Measurements from ENCODE around the gene PADI4. TPM values are rescaled to one million over a fixed set of nuclear protein-coding genes. Genes with fewer than 3 reads are reported as not detected.

The PADI4 gene
- total RNA-seq, 1 donor from 2014 or later: not detected

GRCh38 chr1:17400725-17401341, 92.8 kb downstream of the PADI4 start:
- Mint-ChIP-seq H3K27ac (ENCODE audit: unreplicated experiment) (no peak overlapping the region), H3K36me3 (ENCODE audit: unreplicated experiment) (no peaks in the 10 kb centered on the region), H3K4me1 (ENCODE audit: low read depth, unreplicated experiment) (peaks cover 2% of the 10 kb centered on the region), H3K27me3 (ENCODE audit: unreplicated experiment) (no peaks in the 10 kb centered on the region), H3K9me3 (ENCODE audit: unreplicated experiment) (peaks cover 2% of the 10 kb centered on the region), H3K4me3 (ENCODE audit: unreplicated experiment) (no peak overlapping the region)
- DNase-seq: no peak
- TF ChIP-seq, protein P1, sequence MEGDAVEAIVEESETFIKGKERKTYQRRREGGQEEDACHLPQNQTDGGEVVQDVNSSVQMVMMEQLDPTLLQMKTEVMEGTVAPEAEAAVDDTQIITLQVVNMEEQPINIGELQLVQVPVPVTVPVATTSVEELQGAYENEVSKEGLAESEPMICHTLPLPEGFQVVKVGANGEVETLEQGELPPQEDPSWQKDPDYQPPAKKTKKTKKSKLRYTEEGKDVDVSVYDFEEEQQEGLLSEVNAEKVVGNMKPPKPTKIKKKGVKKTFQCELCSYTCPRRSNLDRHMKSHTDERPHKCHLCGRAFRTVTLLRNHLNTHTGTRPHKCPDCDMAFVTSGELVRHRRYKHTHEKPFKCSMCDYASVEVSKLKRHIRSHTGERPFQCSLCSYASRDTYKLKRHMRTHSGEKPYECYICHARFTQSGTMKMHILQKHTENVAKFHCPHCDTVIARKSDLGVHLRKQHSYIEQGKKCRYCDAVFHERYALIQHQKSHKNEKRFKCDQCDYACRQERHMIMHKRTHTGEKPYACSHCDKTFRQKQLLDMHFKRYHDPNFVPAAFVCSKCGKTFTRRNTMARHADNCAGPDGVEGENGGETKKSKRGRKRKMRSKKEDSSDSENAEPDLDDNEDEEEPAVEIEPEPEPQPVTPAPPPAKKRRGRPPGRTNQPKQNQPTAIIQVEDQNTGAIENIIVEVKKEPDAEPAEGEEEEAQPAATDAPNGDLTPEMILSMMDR (IDR thresholded peaks at IDR 0.05; ENCODE audit: partially characterized antibody, unreplicated experiment): no peak

DNA sequence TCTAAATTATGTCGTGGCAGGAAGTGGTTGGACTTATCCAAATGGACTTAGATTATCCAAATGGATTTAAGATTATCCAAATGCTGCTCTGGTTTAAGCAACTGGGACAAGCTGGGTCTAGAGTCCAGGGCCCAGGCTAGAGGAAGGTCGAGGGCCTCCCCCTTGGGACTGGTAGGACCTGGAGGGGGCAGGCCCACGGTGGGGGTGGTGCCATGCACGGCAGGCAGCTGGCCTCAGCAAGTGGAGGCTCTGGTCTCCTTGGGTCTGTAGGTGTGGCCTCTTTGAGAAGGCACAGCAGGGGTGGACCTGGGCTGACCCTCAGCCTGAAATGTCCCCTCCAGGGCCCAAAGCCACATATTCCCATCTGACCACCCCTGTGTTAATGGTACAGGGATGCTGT, 93.8 kb downstream of the PADI4 start:
- Mint-ChIP-seq H3K36me3 (ENCODE audit: unreplicated experiment) (no peaks in the 10 kb centered on the region), H3K4me3 (ENCODE audit: unreplicated experiment) (no peak overlapping the region), H3K27ac (ENCODE audit: unreplicated experiment) (no peak overlapping the region), H3K9me3 (ENCODE audit: unreplicated experiment) (peaks cover 2% of the 10 kb centered on the region), H3K4me1 (ENCODE audit: low read depth, unreplicated experiment) (peaks cover 2% of the 10 kb centered on the region), H3K27me3 (ENCODE audit: unreplicated experiment) (no peaks in the 10 kb centered on the region)
- TF ChIP-seq, protein P1 (IDR thresholded peaks at IDR 0.05; ENCODE audit: partially characterized antibody, unreplicated experiment): no peak
- DNase-seq: no peak

DNA sequence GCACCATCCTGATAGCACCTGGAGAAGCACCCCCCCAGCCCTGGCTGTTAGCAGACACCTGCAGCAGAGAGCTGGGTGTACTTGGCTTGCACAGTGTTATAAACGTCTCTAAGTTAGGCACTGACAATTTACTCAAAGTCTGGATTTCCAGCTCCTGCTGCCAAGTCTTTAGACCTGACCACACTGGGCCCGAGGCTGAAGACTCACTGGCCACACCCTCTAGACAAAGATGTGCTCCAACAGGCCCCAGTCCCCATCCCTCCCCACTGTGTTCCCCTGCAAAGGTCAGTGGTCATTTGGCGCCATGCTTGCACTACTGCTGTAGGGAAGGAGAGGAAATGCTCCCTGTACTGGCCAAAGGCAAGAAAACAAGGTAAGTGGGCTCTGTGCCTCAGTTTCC, 95.1 kb downstream of the PADI4 start:
- no peak for DNase-seq
- Mint-ChIP-seq H3K9me3 (ENCODE audit: unreplicated experiment) (peaks cover 2% of the 10 kb centered on the region), H3K27ac (ENCODE audit: unreplicated experiment) (no peak overlapping the region), H3K36me3 (ENCODE audit: unreplicated experiment) (no peaks in the 10 kb centered on the region), H3K4me1 (ENCODE audit: low read depth, unreplicated experiment) (peaks cover 2% of the 10 kb centered on the region), H3K4me3 (ENCODE audit: unreplicated experiment) (no peak overlapping the region), H3K27me3 (ENCODE audit: unreplicated experiment) (peaks cover 2% of the 10 kb centered on the region)
- TF ChIP-seq, protein P1 (IDR thresholded peaks at IDR 0.05; ENCODE audit: partially characterized antibody, unreplicated experiment): no peak

DNA sequence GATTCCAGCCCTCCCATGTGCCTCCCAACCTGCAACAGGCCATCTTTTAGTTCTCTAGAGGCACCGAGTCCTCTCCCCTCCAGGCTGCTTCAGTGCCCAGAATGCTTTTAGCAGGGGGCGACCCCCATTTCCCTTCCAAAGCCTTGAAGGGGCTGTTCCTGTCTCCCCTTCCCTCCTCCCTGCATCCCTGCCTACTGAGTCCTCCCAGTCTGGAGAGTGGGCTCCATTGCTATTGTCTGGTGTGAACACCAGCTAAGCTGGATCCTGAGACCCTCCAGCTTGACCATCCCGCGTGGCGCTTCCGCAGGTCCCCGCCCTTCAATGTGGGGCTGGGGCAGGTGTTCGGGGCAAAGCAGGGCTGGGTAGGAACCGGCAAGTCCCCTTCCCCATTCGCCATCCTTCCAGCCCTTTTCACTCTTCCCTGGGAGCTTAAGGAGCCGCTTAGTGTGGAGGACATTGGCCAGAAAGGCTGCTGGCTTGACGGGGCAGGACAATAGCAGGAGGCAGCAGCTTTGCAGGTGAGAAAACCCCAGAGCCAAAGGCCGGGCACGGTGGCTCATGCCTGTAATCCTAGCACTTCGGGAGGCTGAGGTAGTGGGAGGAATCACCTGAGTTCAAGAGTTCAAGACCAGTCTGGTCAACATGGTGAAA, 96.2 kb downstream of the PADI4 start:
- Mint-ChIP-seq H3K4me1 (ENCODE audit: low read depth, unreplicated experiment) (peaks cover 8% of the 10 kb centered on the region), H3K9me3 (ENCODE audit: unreplicated experiment) (peaks cover 5% of the 10 kb centered on the region), H3K27ac (ENCODE audit: unreplicated experiment) (no peak overlapping the region), H3K4me3 (ENCODE audit: unreplicated experiment) (no peak overlapping the region), H3K27me3 (ENCODE audit: unreplicated experiment) (peaks cover 2% of the 10 kb centered on the region), H3K36me3 (ENCODE audit: unreplicated experiment) (peaks cover 4% of the 10 kb centered on the region)
- TF ChIP-seq, protein P1 (IDR thresholded peaks at IDR 0.05; ENCODE audit: partially characterized antibody, unreplicated experiment): no peak
- no peak for DNase-seq

GRCh38 chr1:17404820-17405219, 96.8 kb downstream of the PADI4 start:
- peaks cover 4% of the 10 kb centered on the region for H3K36me3 Mint-ChIP-seq (ENCODE audit: unreplicated experiment)
- peaks cover 5% of the 10 kb centered on the region for H3K9me3 Mint-ChIP-seq (ENCODE audit: unreplicated experiment)
- H3K4me1 Mint-ChIP-seq (ENCODE audit: low read depth, unreplicated experiment): peaks cover 12% of the 10 kb centered on the region
- H3K4me3 Mint-ChIP-seq (ENCODE audit: unreplicated experiment): no peak overlapping the region
- no peak overlapping the region for H3K27ac Mint-ChIP-seq (ENCODE audit: unreplicated experiment)
- DNase-seq: no peak
- TF ChIP-seq, protein P1 (IDR thresholded peaks at IDR 0.05; ENCODE audit: partially characterized antibody, unreplicated experiment): no peak
- peaks cover 2% of the 10 kb centered on the region for H3K27me3 Mint-ChIP-seq (ENCODE audit: unreplicated experiment)
